Measurements from ENCODE around the gene AFMID.

Gene AFMID

DNA sequence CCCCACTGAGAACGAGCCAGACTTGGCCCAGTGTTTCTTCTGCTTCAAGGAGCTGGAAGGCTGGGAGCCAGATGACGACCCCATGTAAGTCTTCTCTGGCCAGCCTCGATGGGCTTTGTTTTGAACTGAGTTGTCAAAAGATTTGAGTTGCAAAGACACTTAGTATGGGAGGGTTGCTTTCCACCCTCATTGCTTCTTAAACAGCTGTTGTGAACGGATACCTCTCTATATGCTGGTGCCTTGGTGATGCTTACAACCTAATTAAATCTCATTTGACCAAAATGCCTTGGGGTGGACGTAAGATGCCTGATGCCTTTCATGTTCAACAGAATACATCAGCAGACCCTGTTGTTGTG lies 27.5 kb downstream of the AFMID start:
- TF ChIP-seq, protein P1, sequence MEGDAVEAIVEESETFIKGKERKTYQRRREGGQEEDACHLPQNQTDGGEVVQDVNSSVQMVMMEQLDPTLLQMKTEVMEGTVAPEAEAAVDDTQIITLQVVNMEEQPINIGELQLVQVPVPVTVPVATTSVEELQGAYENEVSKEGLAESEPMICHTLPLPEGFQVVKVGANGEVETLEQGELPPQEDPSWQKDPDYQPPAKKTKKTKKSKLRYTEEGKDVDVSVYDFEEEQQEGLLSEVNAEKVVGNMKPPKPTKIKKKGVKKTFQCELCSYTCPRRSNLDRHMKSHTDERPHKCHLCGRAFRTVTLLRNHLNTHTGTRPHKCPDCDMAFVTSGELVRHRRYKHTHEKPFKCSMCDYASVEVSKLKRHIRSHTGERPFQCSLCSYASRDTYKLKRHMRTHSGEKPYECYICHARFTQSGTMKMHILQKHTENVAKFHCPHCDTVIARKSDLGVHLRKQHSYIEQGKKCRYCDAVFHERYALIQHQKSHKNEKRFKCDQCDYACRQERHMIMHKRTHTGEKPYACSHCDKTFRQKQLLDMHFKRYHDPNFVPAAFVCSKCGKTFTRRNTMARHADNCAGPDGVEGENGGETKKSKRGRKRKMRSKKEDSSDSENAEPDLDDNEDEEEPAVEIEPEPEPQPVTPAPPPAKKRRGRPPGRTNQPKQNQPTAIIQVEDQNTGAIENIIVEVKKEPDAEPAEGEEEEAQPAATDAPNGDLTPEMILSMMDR (IDR thresholded peaks at IDR 0.05; ENCODE audit: insufficient read depth, low read length, poor library complexity, severe bottlenecking): no peak
- no peak for TF ChIP-seq EZH2phosphoT487 (conservative IDR thresholded peaks at IDR 0.05; ENCODE audit: low read length)
- H3K9me2 ChIP-seq (replicated peaks; ENCODE audit: insufficient read depth, low read length): no peaks in the 10 kb centered on the region
- no peaks in the 10 kb centered on the region for H3K9me3 ChIP-seq (ENCODE audit: insufficient read depth, low read length)
- H4K20me1 ChIP-seq (ENCODE audit: low read depth, low read length): no peaks in the 10 kb centered on the region
- H3K36me3 ChIP-seq (ENCODE audit: low read length): peaks cover 3% of the 10 kb centered on the region; the same call in 1 of the 2 replicates
- peaks cover 27% of the 10 kb centered on the region for H3K79me2 ChIP-seq (ENCODE audit: insufficient read depth, low read length)
- H3K27ac ChIP-seq (ENCODE audit: low read depth, low read length): peak overlapping the region; percentile 73
- H3K9ac ChIP-seq (ENCODE audit: low read length): peak overlapping the region; percentile 96
- H3F3A ChIP-seq (ENCODE audit: insufficient read depth): no peaks in the 10 kb centered on the region
- no peaks in the 10 kb centered on the region for H3K27me3 ChIP-seq (ENCODE audit: low read length)
- H3K4me2 ChIP-seq (ENCODE audit: low read depth, low read length, poor library complexity, severe bottlenecking): peak overlapping the region; percentile 96
- H3K4me3 ChIP-seq (ENCODE audit: insufficient read depth, low read length, poor library complexity, severe bottlenecking): peak overlapping the region; percentile 88
- H2AFZ ChIP-seq (ENCODE audit: low read depth, low read length, severe bottlenecking): peak overlapping the region; percentile 42

DNA sequence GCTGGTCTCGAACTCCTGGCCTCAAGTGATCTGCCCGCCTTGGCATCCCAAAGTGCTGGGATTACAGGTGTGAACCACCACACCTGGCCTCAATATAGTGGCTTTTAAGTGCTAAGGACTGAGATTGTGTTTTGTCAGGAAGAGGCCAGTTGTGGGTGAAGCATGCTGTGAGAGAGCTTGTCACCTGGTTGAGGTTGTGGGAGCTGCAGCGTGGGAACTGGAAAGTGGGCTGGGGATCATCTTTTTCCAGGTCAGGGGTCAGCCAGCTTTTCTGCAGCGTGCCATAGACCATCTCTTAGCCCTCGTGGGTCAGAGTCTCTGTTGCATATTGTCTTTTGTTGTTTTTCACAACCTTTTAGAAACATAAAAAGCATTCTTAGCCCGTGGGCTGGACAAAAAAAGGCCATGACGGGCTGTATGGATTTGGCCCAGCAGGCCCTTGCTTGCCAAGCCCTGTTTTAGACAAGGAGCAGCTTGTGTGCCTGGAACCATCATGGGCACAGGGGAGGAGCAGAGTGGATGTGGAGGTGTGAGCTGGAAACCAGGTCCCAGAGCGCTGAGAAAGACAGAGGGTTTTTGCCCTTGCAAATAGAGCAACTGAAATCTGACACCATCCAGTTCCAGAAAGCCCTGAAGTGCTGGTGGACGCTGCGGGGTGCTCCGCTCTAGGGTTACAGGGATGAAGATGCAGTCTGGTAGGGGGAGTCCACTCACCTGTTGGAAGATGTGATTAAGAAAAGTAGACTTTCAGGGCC lies 32.4 kb downstream of the AFMID start:
- Histone ChIP-seq H2AFZ (ENCODE audit: low read depth, low read length, severe bottlenecking) (no peak overlapping the region), H3K9ac (ENCODE audit: low read length) (no peak overlapping the region), H3K4me2 (ENCODE audit: low read depth, low read length, poor library complexity, severe bottlenecking) (no peak overlapping the region), H3K9me2 (replicated peaks; ENCODE audit: insufficient read depth, low read length) (no peaks in the 10 kb centered on the region), H4K20me1 (ENCODE audit: low read depth, low read length) (no peaks in the 10 kb centered on the region), H3K9me3 (ENCODE audit: insufficient read depth, low read length) (no peaks in the 10 kb centered on the region), H3K27me3 (ENCODE audit: low read length) (no peaks in the 10 kb centered on the region), H3K79me2 (ENCODE audit: insufficient read depth, low read length) (peaks cover 23% of the 10 kb centered on the region), H3K36me3 (ENCODE audit: low read length) (peaks cover 16% of the 10 kb centered on the region; the same call in 1 of the 2 replicates), H3K4me3 (ENCODE audit: insufficient read depth, low read length, poor library complexity, severe bottlenecking) (no peak overlapping the region), H3F3A (ENCODE audit: insufficient read depth) (peaks cover 2% of the 10 kb centered on the region), H3K27ac (ENCODE audit: low read depth, low read length) (no peak overlapping the region)
- no peak for TF ChIP-seq EZH2phosphoT487 (conservative IDR thresholded peaks at IDR 0.05; ENCODE audit: low read length)
- TF ChIP-seq, protein P1 (IDR thresholded peaks at IDR 0.05; ENCODE audit: insufficient read depth, low read length, poor library complexity, severe bottlenecking): no peak

DNA sequence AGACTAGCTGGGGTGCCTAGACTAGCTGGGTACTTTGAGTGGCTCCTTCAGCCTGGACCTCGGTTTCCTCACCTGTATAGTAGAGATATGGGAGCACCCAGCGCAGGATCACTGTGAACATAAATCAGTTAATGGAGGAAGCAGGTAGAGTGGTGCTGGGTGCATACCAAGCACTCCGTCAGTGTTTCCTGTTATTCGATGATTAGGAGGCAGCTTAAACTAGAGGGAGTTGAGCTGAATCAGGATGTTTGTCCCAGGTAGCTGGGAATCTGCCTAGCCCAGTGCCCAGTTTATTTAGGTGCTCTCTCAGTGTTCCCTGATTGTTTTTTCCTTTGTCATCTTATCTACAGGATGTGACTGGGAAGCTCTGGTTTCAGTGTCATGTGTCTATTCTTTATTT lies 35.9 kb downstream of the AFMID start:
- TF ChIP-seq EZH2phosphoT487 (conservative IDR thresholded peaks at IDR 0.05; ENCODE audit: low read length): no peak
- TF ChIP-seq, protein P1 (IDR thresholded peaks at IDR 0.05; ENCODE audit: insufficient read depth, low read length, poor library complexity, severe bottlenecking): no peak
- no peaks in the 10 kb centered on the region for H3K9me3 ChIP-seq (ENCODE audit: insufficient read depth, low read length)
- H3K9me2 ChIP-seq (replicated peaks; ENCODE audit: insufficient read depth, low read length): no peaks in the 10 kb centered on the region
- H3K4me3 ChIP-seq (ENCODE audit: insufficient read depth, low read length, poor library complexity, severe bottlenecking): no peak overlapping the region
- H3K4me2 ChIP-seq (ENCODE audit: low read depth, low read length, poor library complexity, severe bottlenecking): no peak overlapping the region
- H3K27me3 ChIP-seq (ENCODE audit: low read length): no peaks in the 10 kb centered on the region
- H3K79me2 ChIP-seq (ENCODE audit: insufficient read depth, low read length): no peaks in the 10 kb centered on the region; the same call in 1 of the 2 replicates
- H3F3A ChIP-seq (ENCODE audit: insufficient read depth): peaks cover 19% of the 10 kb centered on the region
- H3K27ac ChIP-seq (ENCODE audit: low read depth, low read length): no peak overlapping the region
- H4K20me1 ChIP-seq (ENCODE audit: low read depth, low read length): no peaks in the 10 kb centered on the region
- H3K9ac ChIP-seq (ENCODE audit: low read length): no peak overlapping the region
- peaks cover 15% of the 10 kb centered on the region; the same call in 1 of the 2 replicates for H3K36me3 ChIP-seq (ENCODE audit: low read length)
- no peak overlapping the region for H2AFZ ChIP-seq (ENCODE audit: low read depth, low read length, severe bottlenecking)
